Type B pancreatic cell (in vitro differentiated cells): Measurements from ENCODE around the gene GNA12. TPM values are rescaled to one million over a fixed set of nuclear protein-coding genes. Genes with fewer than 3 reads are reported as not detected.

Experiments used
- DNase-seq: peaks from one replicate; pipeline ENCODE4 v3.0.0; 2021; ENCODE audit warnings: mixed read lengths; ENCODE audit not compliant: unreplicated experiment; ENCODE audit errors: extremely low spot score
- H3K27ac Mint-ChIP-seq: 2 replicates; pipeline ENCODE4 v1.8.0; 2021; ENCODE audit warnings: mild to moderate bottlenecking, mixed read lengths
- H3K27me3 Mint-ChIP-seq: 2 replicates; pipeline ENCODE4 v1.8.0; 2021; ENCODE audit warnings: mixed read lengths
- H3K36me3 Mint-ChIP-seq: 2 replicates; pipeline ENCODE4 v1.8.0; 2021; ENCODE audit warnings: mixed read lengths
- H3K4me1 Mint-ChIP-seq: one replicate; pipeline ENCODE4 v1.8.0; 2021; ENCODE audit warnings: mixed read lengths; ENCODE audit not compliant: unreplicated experiment
- H3K4me3 Mint-ChIP-seq: 2 replicates; pipeline ENCODE4 v1.8.0; 2021; ENCODE audit warnings: mild to moderate bottlenecking, mixed read lengths
- H3K9me3 Mint-ChIP-seq: 2 replicates; pipeline ENCODE4 v1.8.0; 2021; ENCODE audit warnings: mixed read lengths
- CTCF ChIP-seq: fragments of 200-600 bp; sonication (generic); conservative IDR thresholded peaks from 2 replicates; pipeline ENCODE4 v1.5.0; 2021; ENCODE audit warnings: antibody characterized with exemption, mild to moderate bottlenecking
- total RNA-seq: library from RNA; stranded (reverse); gene quantifications from 2 replicates; pipeline ENCODE4 v1.2.1, GENCODE V29; 2021; ENCODE audit warnings: low replicate concordance

The GNA12 gene
- total RNA-seq, 1 donor from 2014 or later: 46.2 TPM

DNA sequence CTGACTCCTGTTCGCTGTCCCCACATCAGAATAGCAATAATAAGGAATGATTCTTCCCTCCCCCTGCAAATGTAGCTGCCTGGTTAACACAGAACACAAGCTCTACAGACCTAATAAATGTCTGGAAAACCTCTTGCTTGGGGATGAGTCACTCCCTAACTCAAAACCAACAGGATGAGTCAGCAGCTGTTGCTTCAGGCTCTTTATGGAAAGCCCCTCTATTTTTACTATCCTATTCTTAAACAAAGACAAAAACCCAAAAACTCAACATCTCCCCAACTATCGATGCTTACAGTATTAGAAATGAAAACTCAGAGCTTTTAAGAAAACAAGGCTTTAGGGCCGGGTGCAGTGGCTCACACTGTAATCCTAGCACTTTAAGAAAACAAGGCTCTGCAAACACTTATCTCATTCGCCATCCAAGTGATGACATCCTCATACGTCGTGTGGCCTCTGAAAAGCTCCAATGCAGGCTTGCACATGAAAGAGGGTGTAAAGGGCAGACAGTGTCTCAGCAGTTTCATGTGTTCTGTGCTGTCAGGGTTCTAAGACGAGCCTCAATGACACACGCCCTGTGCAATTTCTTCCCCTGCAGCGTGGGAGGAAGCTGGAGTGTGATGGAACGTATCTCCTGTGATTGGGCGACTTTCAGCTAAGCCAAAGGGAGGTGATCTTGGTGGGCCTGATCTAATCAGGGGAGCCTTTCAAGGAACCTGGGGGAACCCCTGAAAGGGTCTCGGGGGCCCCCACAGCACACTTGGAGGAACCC is 86.0 kb downstream of the GNA12 start:
- no peak for DNase-seq
- Mint-ChIP-seq H3K4me3 (peak overlapping the region; percentile 5), H3K9me3 (no peaks in the 10 kb centered on the region), H3K27ac (peak overlapping the region; percentile 84), H3K36me3 (peaks cover 27% of the 10 kb centered on the region), H3K4me1 (peaks cover 33% of the 10 kb centered on the region), H3K27me3 (no peaks in the 10 kb centered on the region)
- TF ChIP-seq CTCF: no peak

DNA sequence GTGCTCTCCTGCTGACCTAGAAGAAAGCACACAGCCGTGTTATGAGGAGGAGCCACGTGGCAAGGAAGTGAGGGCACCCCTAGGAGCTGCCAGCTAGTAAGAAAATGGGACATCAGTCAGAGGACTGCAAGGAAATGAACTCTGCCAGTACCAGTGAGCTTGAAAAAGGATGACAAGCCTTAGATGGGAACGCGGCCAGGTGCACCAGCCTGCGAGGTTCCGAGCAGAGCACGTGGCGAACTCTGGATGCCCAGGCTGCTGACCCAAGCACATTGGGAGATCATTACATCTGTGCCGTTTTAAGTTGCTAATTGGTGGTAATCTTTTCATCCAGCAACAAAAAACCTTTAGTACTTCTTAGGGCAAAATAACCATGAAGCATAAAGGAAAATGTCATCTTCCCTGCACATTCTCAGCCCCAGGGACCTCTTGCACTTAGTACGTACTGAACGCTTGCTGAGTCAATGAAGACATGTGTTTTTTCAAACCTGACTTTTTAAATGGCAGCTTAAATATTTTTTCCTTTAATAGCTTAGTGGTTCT is 86.7 kb downstream of the GNA12 start:
- Mint-ChIP-seq H3K27ac (peak overlapping the region; percentile 84), H3K4me3 (no peak overlapping the region), H3K9me3 (no peaks in the 10 kb centered on the region), H3K27me3 (no peaks in the 10 kb centered on the region), H3K36me3 (peaks cover 26% of the 10 kb centered on the region), H3K4me1 (peaks cover 33% of the 10 kb centered on the region)
- no peak for TF ChIP-seq CTCF
- DNase-seq: no peak

DNA sequence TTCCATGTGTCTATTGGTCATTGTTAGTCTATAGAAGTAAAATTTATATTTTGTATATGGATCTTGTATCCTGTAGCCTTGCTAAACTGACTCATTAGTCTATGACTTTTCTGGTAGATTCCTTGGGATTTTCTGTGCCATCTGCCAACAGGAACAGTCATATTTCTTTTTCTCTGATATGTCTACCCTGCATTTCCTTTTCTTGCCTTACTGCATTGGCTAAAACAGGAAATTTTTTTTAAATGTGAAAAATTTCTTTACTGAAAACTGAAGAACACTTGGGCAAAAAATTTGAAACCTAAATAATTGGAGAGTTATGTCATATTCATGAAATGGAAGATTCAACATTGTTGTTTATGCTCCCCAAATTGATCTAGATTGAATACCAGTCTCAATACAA is 88.6 kb downstream of the GNA12 start:
- Mint-ChIP-seq H3K36me3 (peaks cover 16% of the 10 kb centered on the region), H3K4me3 (no peak overlapping the region), H3K27me3 (no peaks in the 10 kb centered on the region), H3K9me3 (no peaks in the 10 kb centered on the region), H3K27ac (no peak overlapping the region), H3K4me1 (peaks cover 28% of the 10 kb centered on the region)
- no peak for DNase-seq
- no peak for TF ChIP-seq CTCF

- no peak overlapping the region for H3K27ac Mint-ChIP-seq
- H3K4me1 Mint-ChIP-seq: peaks cover 22% of the 10 kb centered on the region
Measured at GRCh38 chr7:2754912-2755311, 89.2 kb downstream of the GNA12 start.

DNA sequence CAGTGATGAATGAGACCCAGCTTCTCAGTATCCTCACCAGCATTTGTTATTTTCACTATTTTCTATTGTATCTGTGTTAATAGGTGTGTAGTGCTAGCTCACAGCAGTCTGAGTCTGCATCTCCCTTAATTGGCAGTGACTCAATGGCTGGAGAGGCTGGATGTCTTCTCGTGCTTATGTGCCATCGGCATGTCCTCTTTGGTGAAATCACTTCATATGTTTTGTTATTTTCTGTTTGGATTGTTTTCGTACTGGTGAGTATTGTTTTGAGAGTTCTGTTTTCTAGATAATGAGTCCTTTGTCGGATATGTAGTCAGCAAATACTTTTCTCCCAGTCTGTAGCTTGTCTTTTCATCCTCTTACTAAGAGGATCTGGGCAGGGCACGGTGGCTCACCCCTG is 90.0 kb downstream of the GNA12 start:
- Mint-ChIP-seq H3K4me3 (no peak overlapping the region), H3K36me3 (peaks cover 16% of the 10 kb centered on the region), H3K4me1 (peaks cover 15% of the 10 kb centered on the region), H3K27ac (no peak overlapping the region), H3K27me3 (no peaks in the 10 kb centered on the region), H3K9me3 (peaks cover 4% of the 10 kb centered on the region)
- no peak for TF ChIP-seq CTCF
- DNase-seq: no peak

More at GRCh38 chr7:2754912-2755311, 89.2 kb downstream of the GNA12 start:
- no peak for TF ChIP-seq CTCF
- no peak for DNase-seq
- H3K27me3 Mint-ChIP-seq: no peaks in the 10 kb centered on the region
- peaks cover under 1% of the 10 kb centered on the region for H3K9me3 Mint-ChIP-seq
- peaks cover 16% of the 10 kb centered on the region for H3K36me3 Mint-ChIP-seq
- no peak overlapping the region for H3K4me3 Mint-ChIP-seq
